Tongue (tissue), 2 donors: ENCODE measurements around the gene PROM2. TPM values are rescaled to one million over a fixed set of nuclear protein-coding genes. Genes with fewer than 3 reads are reported as not detected.
"Not testable (repeated sequence)": the region's sequence is repeated elsewhere in the genome, so short reads cannot be mapped to it uniquely, and the experiment has no call there.

Source experiments
- DNase-seq: peaks from one replicate; pipeline ENCODE4 v3.0.0-alpha.2; 2015
- total RNA-seq: library from RNA; depleted of rRNA; stranded (reverse); fragments of >200 nt; gene quantifications from one replicate; pipeline ENCODE4 v1.2.3, GENCODE V29; 2014

PROM2 gene
- total RNA-seq, 1 donor from 2014 or later, result 12.6 TPM

DNA sequence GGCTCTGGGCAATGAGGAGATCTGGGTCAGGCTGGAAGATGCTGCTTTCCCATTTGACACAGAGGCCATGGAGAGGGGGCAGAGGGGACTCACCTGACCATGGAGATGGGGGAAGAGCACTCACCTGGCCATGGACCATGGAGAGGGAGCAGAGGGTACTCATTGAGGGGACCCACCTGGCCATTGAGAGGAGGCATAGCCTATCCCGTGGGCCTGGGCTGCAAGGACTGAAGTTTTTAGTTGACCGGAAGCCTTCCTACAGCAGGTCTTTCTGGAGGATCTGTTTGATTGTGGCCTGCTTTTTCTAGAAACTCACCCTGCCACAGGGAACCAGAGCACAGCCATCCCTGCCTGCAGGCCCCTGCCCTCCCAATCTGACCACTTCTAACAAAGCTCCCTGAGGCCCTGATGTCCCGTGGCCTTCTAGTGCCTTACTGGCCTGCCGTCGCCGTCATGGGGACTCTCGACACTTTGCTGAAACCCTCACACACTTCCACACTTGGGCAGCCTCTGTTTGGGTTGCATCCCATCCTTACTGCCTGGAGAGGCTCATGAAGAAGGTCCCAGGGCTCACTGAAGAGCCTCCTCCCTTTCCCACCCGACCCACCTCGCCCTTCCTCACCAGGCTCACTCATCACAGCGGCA lies 5.1 kb upstream of the PROM2 start:
- no peak for DNase-seq

DNA sequence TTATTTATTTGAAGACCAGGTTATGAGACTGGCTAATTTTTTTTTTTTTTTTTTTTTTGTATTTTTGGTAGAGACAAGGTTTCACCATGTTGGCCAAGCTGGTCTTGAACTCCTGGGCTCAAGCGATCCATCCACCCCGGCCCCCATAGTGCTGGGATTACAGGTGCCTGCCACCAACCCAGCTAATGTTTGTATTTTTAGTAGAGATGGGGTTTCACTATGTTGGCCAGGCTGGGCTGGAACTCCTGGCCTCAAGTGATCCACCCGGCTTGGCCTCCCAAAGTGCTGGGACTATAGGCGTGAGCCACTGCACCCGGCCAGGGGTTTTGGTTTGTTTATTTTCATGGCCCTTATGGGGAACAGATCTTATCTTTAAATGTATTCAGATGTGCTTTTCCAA lies 4.5 kb upstream of the PROM2 start:
- not testable (repeated sequence) for DNase-seq

DNA sequence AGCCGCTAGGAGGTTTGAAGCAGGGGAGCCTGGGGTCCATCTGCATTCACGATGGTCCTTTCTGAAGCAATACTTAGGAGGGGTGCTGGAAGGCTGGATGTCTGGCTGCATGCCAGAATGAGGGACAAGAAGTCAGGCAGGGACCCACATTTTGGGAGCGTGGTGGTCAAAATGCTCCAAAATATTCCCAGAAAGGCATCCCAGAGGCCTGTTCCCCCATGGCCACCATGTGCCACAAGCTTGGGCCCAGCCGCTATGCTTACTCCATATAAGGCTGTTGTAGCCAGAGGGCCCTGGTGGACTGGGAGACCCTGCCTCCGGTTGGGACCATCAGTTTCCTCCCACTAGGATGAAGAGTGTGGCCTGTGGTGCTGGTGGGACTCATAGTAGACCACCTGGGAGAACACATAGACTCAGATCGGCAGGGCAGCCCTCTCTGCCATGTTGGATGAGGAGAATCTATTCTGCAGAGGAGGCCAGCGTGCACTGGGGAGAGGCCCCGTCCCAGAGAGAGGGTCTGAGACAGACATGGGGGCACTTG lies 3.6 kb upstream of the PROM2 start:
- no peak for DNase-seq

DNA sequence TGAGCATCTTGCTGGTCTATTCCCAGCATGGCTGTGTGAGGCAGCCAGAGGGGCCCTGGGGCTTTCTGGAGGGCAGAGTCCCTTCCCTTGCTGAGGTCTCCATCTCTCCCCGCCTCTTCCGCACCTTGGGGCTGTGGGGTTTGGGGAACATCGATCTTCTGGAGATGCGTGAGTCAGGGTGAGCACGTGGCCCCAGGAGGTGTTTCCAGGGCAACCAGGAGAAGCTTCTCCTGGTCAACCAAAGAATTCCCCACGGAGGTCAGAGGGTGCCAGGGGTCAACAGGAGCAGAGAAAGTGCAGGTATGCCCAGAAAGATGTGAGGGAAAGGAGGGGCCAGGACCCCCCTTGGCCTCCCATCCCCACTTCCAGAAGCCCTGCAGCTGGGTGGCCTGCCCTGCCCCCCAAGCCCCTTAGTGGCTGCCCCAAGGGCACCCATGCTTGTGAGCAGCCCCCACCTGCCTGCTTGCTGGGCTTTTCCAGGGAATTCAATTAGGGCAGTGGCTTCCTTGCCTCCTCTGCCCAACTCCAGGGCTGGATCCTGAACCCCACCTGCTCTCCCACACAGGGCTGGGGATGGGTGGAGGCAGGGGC lies 2.8 kb upstream of the PROM2 start:
- DNase-seq, result no peak

DNA sequence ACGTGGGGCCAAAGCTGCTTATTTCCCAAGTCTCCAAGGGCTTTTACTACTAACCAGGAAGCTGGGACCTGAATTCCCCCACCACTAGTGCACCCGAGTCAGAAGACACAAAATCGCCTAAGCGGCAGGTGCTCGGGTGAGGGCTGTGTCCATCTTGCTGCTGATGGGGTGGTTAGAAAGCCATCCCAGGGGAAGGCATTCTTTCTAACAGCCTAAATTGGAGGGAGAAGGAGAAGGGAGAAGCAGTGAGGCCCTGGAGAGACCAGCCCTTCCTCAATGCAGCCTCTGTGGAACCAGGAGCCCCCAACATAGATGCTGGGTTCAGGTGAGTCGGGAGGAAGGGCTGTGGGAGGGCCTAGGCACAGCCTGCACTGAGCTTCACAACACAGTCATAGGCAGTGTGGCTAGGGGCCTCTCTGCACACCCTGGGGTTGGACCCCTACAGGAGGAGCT lies 1.9 kb upstream of the PROM2 start:
- no peak for DNase-seq

DNA sequence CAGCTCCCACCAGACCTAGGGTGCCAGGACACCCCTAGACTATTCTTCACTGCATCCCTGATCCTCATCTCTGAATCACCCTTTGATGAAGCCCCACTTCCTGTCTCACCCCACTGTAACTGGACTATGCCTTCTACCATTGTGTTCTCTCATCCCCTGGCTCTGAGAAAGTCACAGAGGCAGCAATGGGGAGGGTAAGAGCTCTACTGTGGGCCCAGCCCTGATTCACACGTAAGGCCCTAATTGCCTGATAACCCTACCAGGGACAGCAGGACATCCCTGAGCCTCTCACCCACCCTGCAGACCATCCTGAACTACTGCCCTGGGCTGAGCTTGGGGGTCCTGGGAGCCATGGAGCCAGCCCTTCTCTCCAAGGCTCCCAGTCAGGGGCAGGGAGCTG lies 1.5 kb upstream of the PROM2 start:
- DNase-seq, result no peak

DNA sequence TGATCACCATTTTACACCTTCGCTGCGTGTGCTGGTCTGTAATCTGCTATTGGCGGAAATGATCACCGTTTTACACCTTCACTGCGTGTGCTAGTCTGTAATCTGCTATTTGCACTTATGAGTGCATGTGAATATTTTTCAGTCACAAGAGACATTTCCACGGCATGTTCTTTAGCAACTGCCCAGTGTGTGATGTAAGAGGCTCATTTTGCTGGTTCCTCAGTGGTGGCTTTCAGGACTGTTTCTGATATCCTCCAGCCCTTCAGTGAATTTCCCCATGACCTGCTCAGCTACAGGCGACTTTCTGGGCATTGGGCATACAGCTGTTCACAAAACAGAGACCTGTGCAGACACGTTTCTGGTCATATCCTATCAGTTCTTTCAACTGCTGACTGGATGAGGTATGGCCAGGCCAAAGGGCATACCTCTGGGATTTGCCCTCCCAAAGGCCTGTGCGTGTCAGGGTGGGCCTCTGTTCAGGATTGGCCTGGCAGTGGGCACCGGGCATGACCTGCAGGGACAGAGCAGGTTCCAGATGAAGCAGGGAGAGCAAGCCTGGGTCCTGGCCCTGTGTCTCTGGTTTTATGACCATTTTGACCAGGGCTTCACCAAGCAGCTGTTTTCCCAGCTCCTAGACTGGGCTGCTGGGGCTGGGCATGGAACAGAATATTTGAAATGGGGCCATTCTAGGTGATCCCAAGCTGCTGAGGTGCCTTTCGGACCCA lies 521 bp upstream of the PROM2 start:
- DNase-seq, result no peak

DNA sequence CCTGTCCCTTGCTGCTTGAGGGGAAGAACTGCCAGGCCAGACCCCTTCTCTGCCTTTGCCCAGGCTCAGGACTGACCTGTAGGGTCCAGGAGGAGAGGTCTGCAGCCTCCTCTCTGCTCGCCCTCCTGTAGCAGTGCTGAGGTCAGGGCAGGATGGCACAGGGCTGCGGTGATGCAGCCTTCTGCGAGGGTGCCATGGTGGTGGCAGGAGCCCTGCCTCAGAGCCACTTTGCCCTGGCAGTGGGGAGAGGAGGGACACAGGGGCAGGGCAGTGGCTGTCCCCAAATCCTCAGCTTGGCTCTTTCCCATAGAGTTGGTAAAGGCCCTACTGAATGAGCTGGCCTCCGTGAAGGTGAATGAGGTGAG lies 884 bp downstream of the PROM2 start:
- no peak for DNase-seq

DNA sequence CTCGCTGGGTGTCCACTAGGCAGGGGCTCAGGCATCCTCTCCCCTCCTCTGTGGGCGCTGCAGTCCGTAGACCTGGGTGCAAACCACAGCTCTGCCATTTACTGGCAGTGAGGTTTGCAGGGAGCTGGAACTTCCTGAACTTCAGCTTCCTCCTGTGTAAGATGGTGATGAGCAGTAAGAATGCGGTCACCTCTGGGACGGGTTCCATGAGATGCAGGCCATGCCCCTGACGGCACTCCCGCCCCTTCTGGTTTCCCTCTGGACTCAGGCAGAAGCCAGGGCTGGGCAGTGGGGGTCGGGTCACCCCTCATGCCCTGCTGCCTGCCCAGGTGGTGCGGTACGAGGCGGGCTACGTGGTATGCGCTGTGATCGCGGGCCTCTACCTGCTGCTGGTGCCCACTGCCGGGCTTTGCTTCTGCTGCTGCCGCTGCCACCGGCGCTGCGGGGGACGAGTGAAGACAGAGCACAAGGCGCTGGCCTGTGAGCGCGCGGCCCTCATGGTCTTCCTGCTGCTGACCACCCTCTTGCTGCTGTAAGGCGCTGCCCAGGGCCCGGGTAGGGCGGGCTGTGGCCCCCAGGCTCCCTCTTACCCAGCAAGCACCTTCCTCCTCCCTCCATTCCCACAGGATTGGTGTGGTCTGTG lies 1.5 kb downstream of the PROM2 start:
- no peak for DNase-seq

DNA sequence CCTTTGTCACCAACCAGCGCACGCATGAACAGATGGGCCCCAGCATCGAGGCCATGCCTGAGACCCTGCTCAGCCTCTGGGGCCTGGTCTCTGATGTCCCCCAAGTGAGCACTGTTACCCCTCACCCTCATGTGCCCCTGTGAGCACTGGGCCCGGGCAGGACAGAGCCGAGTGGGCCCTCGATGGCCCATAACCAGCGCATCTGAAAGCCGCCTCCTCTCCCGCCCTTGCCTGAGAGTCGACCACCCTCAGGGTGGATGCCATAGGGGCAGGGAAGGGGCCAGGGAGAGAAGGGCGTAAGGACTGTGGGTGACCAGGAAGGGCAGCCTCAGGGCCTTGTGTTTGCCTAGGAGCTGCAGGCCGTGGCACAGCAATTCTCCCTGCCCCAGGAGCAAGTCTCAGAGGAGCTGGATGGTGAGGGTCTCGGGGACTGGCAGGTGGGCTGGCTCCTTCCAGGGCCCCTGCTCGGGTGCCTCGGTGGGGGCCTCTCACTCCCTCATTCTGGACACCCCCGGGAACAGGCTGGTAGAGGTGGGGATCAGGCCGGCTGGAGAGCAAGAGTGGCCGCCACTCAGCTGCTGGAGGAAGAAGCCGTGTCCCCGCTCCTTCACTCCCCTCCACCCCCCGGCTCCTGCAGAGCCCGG lies 2.1 kb downstream of the PROM2 start:
- DNase-seq, result no peak

DNA sequence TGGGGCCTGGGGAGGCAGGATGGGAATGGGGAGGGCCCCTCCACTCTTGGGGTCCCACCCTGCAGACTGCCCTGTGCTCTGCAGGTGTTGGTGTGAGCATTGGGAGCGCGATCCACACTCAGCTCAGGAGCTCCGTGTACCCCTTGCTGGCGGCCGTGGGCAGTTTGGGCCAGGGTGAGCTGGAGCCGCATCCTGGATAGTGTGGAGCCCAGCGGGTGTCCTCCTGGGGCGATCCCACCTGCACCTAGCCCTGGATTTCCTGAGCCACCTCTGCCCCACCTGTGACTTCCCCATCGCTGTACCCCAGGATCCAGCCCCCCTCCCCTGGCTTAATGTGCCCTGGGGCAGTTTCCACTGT lies 2.6 kb downstream of the PROM2 start:
- DNase-seq, result no peak

DNA sequence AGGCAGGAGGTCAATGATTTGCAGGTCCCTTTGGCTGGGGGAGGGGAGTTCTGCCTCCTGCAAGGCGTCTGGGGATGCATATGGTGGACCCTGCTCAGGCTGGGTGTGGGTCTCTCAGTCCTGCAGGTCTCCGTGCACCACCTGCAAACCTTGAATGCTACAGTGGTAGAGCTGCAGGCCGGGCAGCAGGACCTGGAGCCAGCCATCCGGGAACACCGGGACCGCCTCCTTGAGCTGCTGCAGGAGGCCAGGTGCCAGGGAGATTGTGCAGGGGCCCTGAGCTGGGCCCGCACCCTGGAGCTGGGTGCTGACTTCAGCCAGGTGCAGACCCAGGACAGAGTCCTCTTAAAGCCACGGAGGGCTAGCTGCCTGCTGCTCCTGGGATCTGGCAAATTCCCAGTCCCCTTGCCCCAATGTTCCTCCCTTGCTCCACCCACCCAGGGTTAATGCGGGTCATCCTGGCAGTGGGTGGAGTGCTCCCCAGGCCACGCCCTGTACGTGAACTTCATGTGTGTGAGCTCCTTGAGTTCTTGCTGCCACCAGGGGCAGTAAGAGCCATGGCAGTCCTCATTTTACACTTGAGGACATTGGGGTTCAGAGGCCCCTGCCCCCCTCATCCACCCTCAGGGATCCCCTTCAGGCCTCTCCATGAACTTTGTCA lies 3.1 kb downstream of the PROM2 start:
- DNase-seq, result no peak

DNA sequence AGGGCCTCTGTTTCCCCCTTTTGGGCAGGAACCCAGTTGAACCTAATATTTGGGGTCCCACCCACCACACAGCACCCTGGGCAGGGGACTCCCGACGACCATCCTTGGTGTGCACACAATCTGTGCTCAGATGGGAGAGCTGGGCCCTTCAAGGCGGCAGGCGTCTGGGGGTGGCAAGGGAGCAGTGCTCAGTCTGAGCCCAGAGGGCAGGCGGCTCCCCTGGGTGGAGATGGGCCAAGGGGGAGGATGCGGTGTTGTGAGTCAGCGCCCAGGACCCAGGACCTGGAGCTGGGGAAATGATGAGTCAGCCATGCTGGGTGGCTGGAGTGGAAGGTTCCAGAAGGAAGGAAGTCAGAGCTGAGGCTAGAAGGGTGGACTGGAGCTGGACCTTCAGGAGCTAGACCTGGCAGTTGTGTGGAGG lies 3.8 kb downstream of the PROM2 start:
- DNase-seq, result no peak

DNA sequence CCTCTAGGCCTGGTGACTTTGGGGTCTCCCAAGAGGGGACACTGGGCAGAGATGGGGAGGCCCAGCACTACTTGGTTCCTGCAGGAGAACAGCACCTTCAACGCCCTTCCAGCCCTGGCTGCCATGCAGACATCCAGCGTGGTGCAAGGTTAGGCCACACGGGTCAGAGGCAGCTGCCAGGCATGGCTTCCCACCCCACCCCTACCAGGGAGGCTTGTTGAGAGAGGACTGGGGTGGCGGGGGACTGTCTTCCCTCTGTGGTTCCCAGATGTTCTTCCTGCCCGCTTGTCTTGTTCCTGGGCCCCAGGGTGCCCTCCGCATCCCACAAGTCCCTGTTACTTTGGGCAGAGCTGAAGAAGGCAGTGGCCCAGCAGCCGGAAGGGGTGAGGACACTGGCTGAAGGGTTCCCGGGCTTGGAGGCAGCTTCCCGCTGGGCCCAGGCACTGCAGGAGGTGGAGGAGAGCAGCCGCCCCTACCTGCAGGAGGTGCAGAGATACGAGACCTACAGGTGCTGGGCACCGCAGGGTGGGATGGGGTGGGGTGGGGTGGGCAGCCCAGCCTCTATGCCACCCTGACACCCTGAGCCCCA lies 4.5 kb downstream of the PROM2 start:
- DNase-seq, result no peak

DNA sequence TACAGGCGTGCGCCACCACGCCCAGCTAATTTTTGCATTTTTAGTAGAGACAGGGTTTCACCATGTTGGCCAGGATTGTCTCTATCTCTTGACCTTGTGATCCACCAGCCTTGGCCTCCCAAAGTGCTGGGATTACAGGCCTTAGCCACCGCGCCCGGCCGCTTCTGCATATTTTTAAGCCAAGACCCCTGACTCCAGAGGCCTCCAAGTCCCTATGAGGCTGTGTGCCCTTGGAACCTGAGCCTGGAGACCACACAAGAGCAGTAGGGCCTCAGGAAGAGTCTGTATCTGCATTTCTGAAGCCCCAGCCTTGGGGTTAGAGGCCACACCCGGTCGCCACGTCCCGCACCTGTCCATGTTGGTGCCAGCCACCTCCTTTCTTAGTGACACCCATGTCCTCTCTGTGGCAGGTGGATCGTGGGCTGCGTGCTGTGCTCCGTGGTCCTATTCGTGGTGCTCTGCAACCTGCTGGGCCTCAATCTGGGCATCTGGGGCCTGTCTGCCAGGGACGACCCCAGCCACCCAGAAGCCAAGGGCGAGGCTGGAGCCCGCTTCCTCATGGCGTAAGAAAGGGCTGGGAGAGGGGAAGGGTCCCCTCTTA lies 5.3 kb downstream of the PROM2 start:
- no peak for DNase-seq

DNA sequence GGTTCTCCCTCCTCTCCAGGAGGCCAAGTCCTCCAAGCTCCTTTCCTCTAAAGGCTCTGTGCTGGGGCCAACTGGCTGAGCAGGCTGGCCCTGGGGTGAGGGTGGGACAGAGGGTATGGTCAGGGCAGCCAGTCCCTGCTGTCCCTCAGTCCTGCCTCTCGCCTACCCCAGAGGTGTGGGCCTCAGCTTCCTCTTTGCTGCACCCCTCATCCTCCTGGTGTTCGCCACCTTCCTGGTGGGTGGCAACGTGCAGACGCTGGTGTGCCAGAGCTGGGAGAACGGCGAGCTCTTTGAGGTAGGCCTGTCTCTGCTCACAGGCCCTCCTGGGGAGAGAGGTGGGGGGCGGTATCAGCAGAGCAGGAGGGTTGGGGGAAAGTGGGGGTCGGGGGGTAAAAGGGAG lies 6.8 kb downstream of the PROM2 start:
- DNase-seq, result no peak

DNA sequence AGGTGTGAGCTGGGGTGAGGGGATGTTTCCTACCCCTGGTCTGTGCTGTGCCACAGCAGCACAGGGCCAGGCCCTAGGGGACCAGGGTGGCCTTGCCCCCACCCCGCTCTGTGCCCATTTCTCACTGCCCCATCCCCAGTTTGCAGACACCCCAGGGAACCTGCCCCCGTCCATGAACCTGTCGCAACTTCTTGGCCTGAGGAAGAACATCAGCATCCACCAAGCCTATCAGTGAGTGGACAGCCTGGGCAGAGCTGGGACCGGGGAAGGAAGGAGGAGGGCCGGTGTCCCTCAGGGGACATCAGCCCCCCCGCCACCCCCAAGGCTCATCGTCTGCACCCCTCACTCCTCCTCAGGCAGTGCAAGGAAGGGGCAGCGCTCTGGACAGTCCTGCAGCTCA lies 7.5 kb downstream of the PROM2 start:
- DNase-seq, result no peak

DNA sequence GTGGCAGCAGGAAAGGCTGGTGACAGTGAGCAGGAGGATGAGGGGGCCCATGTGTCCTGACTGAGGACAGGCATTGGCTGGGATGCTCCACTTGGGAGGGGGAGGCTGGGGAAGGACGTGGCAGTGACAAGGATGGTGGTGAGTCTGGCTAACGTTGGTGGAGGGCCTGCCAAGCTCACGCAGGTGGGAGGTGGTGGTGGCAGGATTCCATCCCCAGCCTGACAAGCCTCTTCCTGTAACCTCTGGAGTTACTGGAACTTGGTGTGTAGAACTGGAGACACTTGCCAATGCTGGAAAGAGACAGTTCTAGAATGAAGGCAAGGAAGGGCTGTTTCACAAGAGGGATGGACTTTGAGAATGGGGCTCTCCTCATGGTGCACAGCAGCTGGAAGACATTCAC lies 8.2 kb downstream of the PROM2 start:
- no peak for DNase-seq

DNA sequence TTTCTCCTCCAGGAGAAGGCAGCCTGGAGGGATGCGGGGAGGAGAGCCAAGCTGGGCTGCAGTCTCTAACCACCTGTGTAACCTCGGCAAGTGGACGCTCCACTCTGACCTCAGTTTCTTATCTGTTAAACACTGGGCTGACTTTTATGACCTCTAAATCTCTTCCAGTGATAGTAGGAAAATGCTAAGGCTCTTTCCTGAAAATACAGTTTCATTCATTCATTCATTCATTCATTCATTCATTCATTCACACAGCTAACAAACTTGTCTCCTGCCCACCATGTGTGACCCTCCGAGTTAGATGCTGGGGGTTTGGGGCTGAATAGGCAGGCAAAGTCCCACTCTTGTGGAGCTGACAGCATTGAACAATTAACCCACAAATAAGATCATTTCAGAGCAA lies 9.3 kb downstream of the PROM2 start:
- no peak for DNase-seq

DNA sequence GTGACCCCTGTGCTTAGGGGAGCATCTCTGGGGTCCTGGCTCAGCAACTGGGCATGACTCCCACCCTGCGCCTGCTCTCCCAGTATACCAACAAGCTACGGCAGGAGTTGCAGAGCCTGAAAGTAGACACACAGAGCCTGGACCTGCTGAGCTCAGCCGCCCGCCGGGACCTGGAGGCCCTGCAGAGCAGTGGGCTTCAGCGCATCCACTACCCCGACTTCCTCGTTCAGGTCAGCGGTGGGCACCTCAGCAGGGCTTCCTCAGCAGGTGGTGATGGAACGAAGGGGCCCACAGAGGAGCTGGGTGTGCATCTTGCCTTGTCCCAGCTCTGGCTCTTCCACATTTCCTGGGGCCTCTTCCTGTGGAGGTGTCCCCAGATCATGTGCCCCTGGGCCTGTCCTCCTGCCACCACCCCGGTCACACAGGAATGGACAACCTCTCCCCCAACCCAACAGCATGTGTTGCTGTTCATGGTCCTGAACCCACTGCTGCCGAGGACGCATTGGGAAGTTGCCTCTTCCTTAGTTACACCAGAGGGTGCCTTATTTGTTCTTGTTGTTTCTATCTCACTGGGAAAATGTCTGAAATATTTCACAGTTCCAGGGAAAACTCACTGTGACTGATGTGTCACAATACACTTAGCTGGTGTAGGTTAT lies 10.8 kb downstream of the PROM2 start:
- no peak for DNase-seq

DNA sequence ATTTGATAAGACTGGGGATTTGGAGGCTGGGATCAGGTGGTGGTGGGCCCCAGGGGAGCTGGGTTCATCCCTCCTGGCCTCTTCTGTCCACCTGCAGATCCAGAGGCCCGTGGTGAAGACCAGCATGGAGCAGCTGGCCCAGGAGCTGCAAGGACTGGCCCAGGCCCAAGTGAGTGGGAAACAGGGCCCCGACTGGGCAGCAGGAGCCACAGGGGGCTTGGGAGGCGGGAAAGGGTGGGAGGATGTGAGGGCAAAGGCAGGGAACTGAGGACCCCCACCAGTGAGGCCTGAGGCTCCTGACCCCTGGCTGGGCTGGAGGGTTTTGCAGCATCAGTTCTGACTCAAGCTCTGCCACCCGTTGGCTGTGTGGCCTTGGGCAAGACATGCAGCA lies 11.3 kb downstream of the PROM2 start:
- no peak for DNase-seq
